RWPE2 (cell line): ENCODE data around the gene LYPD5.
A peak's percentile ranks its signal among the peaks of the same experiment; 100 is the strongest.

ENCODE experiments used
- ATAC-seq: fragments of 200-7000 bp; cut with Tn5 transposase; 3 replicates; pipeline ENCODE4 v1.9.1; 2021; ENCODE audit warnings: low read depth
- DNase-seq: peaks from one replicate; pipeline ENCODE4 v3.0.0-alpha.2; 2020; ENCODE audit warnings: low spot score
- H3K27ac ChIP-seq: fragments of 450-650 bp; 2 replicates; pipeline ENCODE4 v1.5.1; 2017; ENCODE audit warnings: mild to moderate bottlenecking; ENCODE audit not compliant: poor library complexity, severe bottlenecking
- H3K27me3 ChIP-seq: fragments of 250-450 bp; sonication (Bioruptor Pico); 2 replicates; pipeline ENCODE4 v1.5.1; 2021; ENCODE audit warnings: mild to moderate bottlenecking, moderate library complexity; ENCODE audit not compliant: insufficient read depth, poor library complexity, severe bottlenecking
- H3K36me3 ChIP-seq: fragments of 250-450 bp; sonication (Bioruptor Pico); 2 replicates; pipeline ENCODE4 v1.5.1; 2020; ENCODE audit warnings: low read depth, mild to moderate bottlenecking, moderate library complexity
- H3K4me1 ChIP-seq: fragments of 250-450 bp; sonication (Bioruptor Pico); 2 replicates; pipeline ENCODE4 v1.5.1; 2021; ENCODE audit warnings: mild to moderate bottlenecking, moderate library complexity; ENCODE audit not compliant: insufficient read depth, poor library complexity, severe bottlenecking
- H3K4me3 ChIP-seq: fragments of 250-450 bp; sonication (Bioruptor Pico); 2 replicates; pipeline ENCODE4 v1.5.1; 2021; ENCODE audit warnings: mild to moderate bottlenecking, moderate library complexity; ENCODE audit not compliant: severe bottlenecking
- H3K9me3 ChIP-seq: fragments of 250-450 bp; sonication (Bioruptor Pico); 2 replicates; pipeline ENCODE4 v1.5.1; 2021; ENCODE audit warnings: mild to moderate bottlenecking, moderate library complexity; ENCODE audit not compliant: severe bottlenecking
- CTCF ChIP-seq: fragments of 450-650 bp; IDR thresholded peaks from one replicate; pipeline ENCODE4 v1.5.1; 2017; ENCODE audit warnings: mild to moderate bottlenecking, moderate library complexity; ENCODE audit not compliant: poor library complexity, severe bottlenecking

Gene LYPD5

GRCh38 chr19:43784981-43785808 lies 17.1 kb downstream of the LYPD5 start:
- ATAC-seq (peak; percentile 48), DNase-seq (no peak)
- H3K4me1 ChIP-seq: peaks cover 24% of the 10 kb centered on the region
- no peaks in the 10 kb centered on the region for H3K9me3 ChIP-seq
- no peak overlapping the region for H3K4me3 ChIP-seq
- H3K27me3 ChIP-seq: no peaks in the 10 kb centered on the region
- peak overlapping the region; percentile 90 for H3K27ac ChIP-seq
- H3K36me3 ChIP-seq: no peaks in the 10 kb centered on the region
- peak; percentile 99 for TF ChIP-seq CTCF

GRCh38 chr19:43784241-43784980 lies 17.8 kb downstream of the LYPD5 start:
- ATAC-seq: peak; percentile 82
- DNase-seq: peak; percentile 89
- Histone ChIP-seq H3K36me3 (no peaks in the 10 kb centered on the region), H3K27me3 (no peaks in the 10 kb centered on the region), H3K27ac (peak overlapping the region; percentile 90), H3K4me1 (peaks cover 27% of the 10 kb centered on the region), H3K9me3 (no peaks in the 10 kb centered on the region), H3K4me3 (no peak overlapping the region)
- no peak for TF ChIP-seq CTCF

- Histone ChIP-seq H3K27ac (peak overlapping the region; percentile 90), H3K4me1 (peaks cover 35% of the 10 kb centered on the region), H3K27me3 (no peaks in the 10 kb centered on the region), H3K36me3 (no peaks in the 10 kb centered on the region), H3K9me3 (no peaks in the 10 kb centered on the region), H3K4me3 (no peak overlapping the region)
- TF ChIP-seq CTCF: no peak
- DNase-seq (no peak), ATAC-seq (no peak)
Measured at GRCh38 chr19:43783636-43784035, 18.6 kb downstream of the LYPD5 start.

- no peak for TF ChIP-seq CTCF
- Histone ChIP-seq H3K36me3 (no peaks in the 10 kb centered on the region), H3K9me3 (no peaks in the 10 kb centered on the region), H3K27ac (peak overlapping the region; percentile 90), H3K4me1 (peaks cover 43% of the 10 kb centered on the region), H3K4me3 (no peak overlapping the region), H3K27me3 (no peaks in the 10 kb centered on the region)
- ATAC-seq: no peak
- no peak for DNase-seq
Measured at GRCh38 chr19:43782689-43783231, 19.5 kb downstream of the LYPD5 start.
